Measurements from ENCODE around the gene RTCA. TPM values are rescaled to one million over a fixed set of nuclear protein-coding genes. Genes with fewer than 3 reads are reported as not detected.

Gene RTCA
- total and polyA plus RNA-seq, 2 donors (not counting 1 experiment from before 2014, with no cell fraction given), result 15.7 to 31.0 TPM

DNA sequence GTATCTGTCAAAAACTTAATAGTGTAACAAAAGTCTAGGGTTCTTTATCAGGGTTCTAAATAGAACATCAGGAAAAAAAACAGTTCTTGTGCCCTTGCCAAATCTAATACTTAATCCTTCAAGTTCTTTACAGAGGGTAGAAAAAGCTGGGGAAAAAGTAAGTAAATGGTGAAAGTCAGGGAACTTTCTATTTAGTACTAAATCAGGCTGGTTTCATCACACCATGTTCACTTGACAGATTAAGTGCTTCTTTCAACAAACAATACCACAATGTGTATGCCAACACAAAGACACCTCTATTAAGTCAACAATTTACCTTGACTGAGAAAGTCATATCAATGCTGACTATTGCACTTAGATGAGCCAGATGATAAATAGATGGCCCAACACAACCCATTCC lies 26.1 kb upstream of the RTCA start:
- ATAC-seq (ENCODE audit: low read depth) (no peak), DNase-seq (no peak)
- Histone ChIP-seq H3K27me3 (replicated peaks in 1 of 4; ENCODE audit: control extremely low read depth in 1 of 4, control insufficient read depth in 3 of 4, insufficient read depth in 4 of 4, low read length in 3 of 4) (no peaks in the 10 kb centered on the region), H3K79me2 (ENCODE audit: control insufficient read depth, insufficient read depth, low read length) (peaks cover 27% of the 10 kb centered on the region), H3K4me2 (replicated peaks; ENCODE audit: low read depth, low read length, poor library complexity, severe bottlenecking) (no peak overlapping the region), H4K20me1 (ENCODE audit: control insufficient read depth, insufficient read depth, low read length, poor library complexity, severe bottlenecking) (peaks cover 14% of the 10 kb centered on the region), H3K4me3 (ENCODE audit: control extremely low read depth in 1 of 5, extremely low read depth in 1 of 5, insufficient read depth in 1 of 5, low read depth in 2 of 5, low read length in 4 of 5) (no peak overlapping the region), H2AFZ (ENCODE audit: insufficient read depth, low read depth, low read length, poor library complexity, severe bottlenecking) (no peak overlapping the region), H3K9me3 (ENCODE audit: control extremely low read depth in 1 of 3, control insufficient read depth in 2 of 3, insufficient read depth in 1 of 3, low read length in 2 of 3) (no peaks in the 10 kb centered on the region), H3K36me3 (replicated peaks in 1 of 2; ENCODE audit: control extremely low read depth in 1 of 2, control insufficient read depth in 1 of 2, extremely low read depth in 1 of 2, insufficient read depth in 2 of 2, low read length in 1 of 2) (peaks cover 4 to 15% of the 10 kb centered on the region in 2 experiments), H3K4me1 (ENCODE audit: control insufficient read depth in 2 of 2, insufficient read depth in 2 of 2, low read length in 2 of 2) (no peaks in the 10 kb centered on the region), H3K27ac (ENCODE audit: low read length in 2 of 2) (no peak overlapping the region), H3K9ac (ENCODE audit: low read length) (no peak overlapping the region)
- Mint-ChIP-seq H3K27me3 (no peaks in the 10 kb centered on the region), H3K9me3 (ENCODE audit: insufficient read depth) (no peaks in the 10 kb centered on the region), H3K27ac (no peak overlapping the region), H3K4me1 (peaks cover 5% of the 10 kb centered on the region), H3K4me3 (no peak overlapping the region)
- intact Hi-C loops (cut with micrococcal nuclease), result loop anchor here (10.0 kb wide), 1 partner anchor 385 kb away; the partner anchor contains the start of gene AGL
- POLR2A ChIA-PET, result no interaction called here
- no peak for TF ChIP-seq EZH2 (IDR thresholded peaks at IDR 0.05; ENCODE audit: borderline replicate concordance, insufficient read depth, low read depth, low read length, poor library complexity, severe bottlenecking)
- TF ChIP-seq, protein P1, sequence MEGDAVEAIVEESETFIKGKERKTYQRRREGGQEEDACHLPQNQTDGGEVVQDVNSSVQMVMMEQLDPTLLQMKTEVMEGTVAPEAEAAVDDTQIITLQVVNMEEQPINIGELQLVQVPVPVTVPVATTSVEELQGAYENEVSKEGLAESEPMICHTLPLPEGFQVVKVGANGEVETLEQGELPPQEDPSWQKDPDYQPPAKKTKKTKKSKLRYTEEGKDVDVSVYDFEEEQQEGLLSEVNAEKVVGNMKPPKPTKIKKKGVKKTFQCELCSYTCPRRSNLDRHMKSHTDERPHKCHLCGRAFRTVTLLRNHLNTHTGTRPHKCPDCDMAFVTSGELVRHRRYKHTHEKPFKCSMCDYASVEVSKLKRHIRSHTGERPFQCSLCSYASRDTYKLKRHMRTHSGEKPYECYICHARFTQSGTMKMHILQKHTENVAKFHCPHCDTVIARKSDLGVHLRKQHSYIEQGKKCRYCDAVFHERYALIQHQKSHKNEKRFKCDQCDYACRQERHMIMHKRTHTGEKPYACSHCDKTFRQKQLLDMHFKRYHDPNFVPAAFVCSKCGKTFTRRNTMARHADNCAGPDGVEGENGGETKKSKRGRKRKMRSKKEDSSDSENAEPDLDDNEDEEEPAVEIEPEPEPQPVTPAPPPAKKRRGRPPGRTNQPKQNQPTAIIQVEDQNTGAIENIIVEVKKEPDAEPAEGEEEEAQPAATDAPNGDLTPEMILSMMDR (IDR thresholded peaks at IDR 0.05), result no peak
- CTCF ChIA-PET, result no interaction called here

GRCh38 chr1:100240631-100241030 lies 25.4 kb upstream of the RTCA start:
- Histone ChIP-seq H4K20me1 (ENCODE audit: control insufficient read depth, insufficient read depth, low read length, poor library complexity, severe bottlenecking) (peaks cover 14% of the 10 kb centered on the region), H3K9me3 (ENCODE audit: control extremely low read depth in 1 of 3, control insufficient read depth in 2 of 3, insufficient read depth in 1 of 3, low read length in 2 of 3) (no peaks in the 10 kb centered on the region), H2AFZ (ENCODE audit: insufficient read depth, low read depth, low read length, poor library complexity, severe bottlenecking) (no peak overlapping the region), H3K4me2 (replicated peaks; ENCODE audit: low read depth, low read length, poor library complexity, severe bottlenecking) (no peak overlapping the region), H3K9ac (ENCODE audit: low read length) (no peak overlapping the region), H3K36me3 (replicated peaks in 1 of 2; ENCODE audit: control extremely low read depth in 1 of 2, control insufficient read depth in 1 of 2, extremely low read depth in 1 of 2, insufficient read depth in 2 of 2, low read length in 1 of 2) (peaks cover 2 to 15% of the 10 kb centered on the region in 2 experiments), H3K79me2 (ENCODE audit: control insufficient read depth, insufficient read depth, low read length) (peaks cover 31% of the 10 kb centered on the region), H3K4me3 (ENCODE audit: control extremely low read depth in 1 of 5, extremely low read depth in 1 of 5, insufficient read depth in 1 of 5, low read depth in 2 of 5, low read length in 4 of 5) (no peak overlapping the region), H3K27ac (ENCODE audit: low read length in 2 of 2) (no peak overlapping the region), H3K4me1 (ENCODE audit: control insufficient read depth in 2 of 2, insufficient read depth in 2 of 2, low read length in 2 of 2) (no peaks in the 10 kb centered on the region), H3K27me3 (replicated peaks in 1 of 4; ENCODE audit: control extremely low read depth in 1 of 4, control insufficient read depth in 3 of 4, insufficient read depth in 4 of 4, low read length in 3 of 4) (no peaks in the 10 kb centered on the region)
- no peak for TF ChIP-seq EZH2 (IDR thresholded peaks at IDR 0.05; ENCODE audit: borderline replicate concordance, insufficient read depth, low read depth, low read length, poor library complexity, severe bottlenecking)
- TF ChIP-seq, protein P1 (IDR thresholded peaks at IDR 0.05), result no peak
- Mint-ChIP-seq H3K4me1 (peaks cover 9% of the 10 kb centered on the region), H3K27ac (no peak overlapping the region), H3K9me3 (ENCODE audit: insufficient read depth) (no peaks in the 10 kb centered on the region), H3K4me3 (no peak overlapping the region), H3K27me3 (no peaks in the 10 kb centered on the region)
- DNase-seq (no peak), ATAC-seq (ENCODE audit: low read depth) (no peak)
- no CpG with 5 or more reads among the region's 4 CpGs for WGBS (ENCODE audit: insufficient coverage)
- ChIA-PET POLR2A (no interaction called here), CTCF (no interaction called here)
- intact Hi-C loops (cut with micrococcal nuclease), result loop anchor here (10.0 kb wide), 1 partner anchor 386 kb away; the partner anchor contains the start of gene AGL
